Spleen (tissue), 11 donors: ENCODE measurements around the gene RAD51. TPM values are rescaled to one million over a fixed set of nuclear protein-coding genes. Genes with fewer than 3 reads are reported as not detected.

Source experiments
- DNase-seq: peaks from one replicate; pipeline ENCODE4 v3.0.0-alpha.2; 2020
- H3K27ac ChIP-seq, 8 donors: fragments of 200-600 bp; sonication (generic) in 7 of 8; 1 replicate in 4 of 8; 2 replicates in 4 of 8; pipeline versions ENCODE4 v1.5.0 to v1.8.0; 2016 to 2021; ENCODE audit warnings: inconsistent platforms in 4 of 8, mild to moderate bottlenecking in 4 of 8, moderate library complexity in 1 of 8
- H3K27me3 ChIP-seq, 7 donors: fragments of 200-600 bp; sonication (generic) in 6 of 7; replicated peaks in 1 of 7; 1 replicate in 4 of 7; 2 replicates in 3 of 7; pipeline versions ENCODE4 v1.5.0 to v1.8.0; 2016 to 2021; ENCODE audit warnings: inconsistent platforms in 3 of 7, mild to moderate bottlenecking in 1 of 7
- H3K36me3 ChIP-seq, 6 donors: fragments of 200-600 bp; sonication (generic) in 5 of 6; 1 replicate in 4 of 6; 2 replicates in 2 of 6; pipeline versions ENCODE4 v1.5.0 to v1.8.0; 2016 to 2021; ENCODE audit warnings: inconsistent platforms in 2 of 6
- H3K4me1 ChIP-seq, 6 donors: fragments of 200-600 bp; sonication (generic) in 5 of 6; 1 replicate in 3 of 6; 2 replicates in 3 of 6; pipeline versions ENCODE4 v1.5.0 to v1.8.0; 2016 to 2021; ENCODE audit warnings: inconsistent platforms in 3 of 6
- H3K4me3 ChIP-seq, 8 donors: fragments of 200-600 bp; sonication (generic) in 7 of 8; 1 replicate in 4 of 8; 2 replicates in 4 of 8; pipeline versions ENCODE4 v1.5.0 to v1.8.0; 2016 to 2021; ENCODE audit warnings: inconsistent platforms in 4 of 8, mild to moderate bottlenecking in 4 of 8, moderate library complexity in 2 of 8
- H3K9me3 ChIP-seq, 8 donors: fragments of 200-600 bp; sonication (generic) in 7 of 8; 1 replicate in 4 of 8; 2 replicates in 4 of 8; pipeline versions ENCODE4 v1.5.0 to v1.8.0; 2016 to 2021; ENCODE audit warnings: inconsistent platforms in 4 of 8
- POLR2A ChIP-seq, 3 donors: fragments of 450-650 bp; IDR thresholded peaks; one replicate each; pipeline ENCODE4 v1.5.1; 2017; ENCODE audit warnings: antibody characterized with exemption in 3 of 3, mild to moderate bottlenecking in 1 of 3
- POLR2AphosphoS5 ChIP-seq, 3 donors: sonication (generic); formaldehyde crosslinking; IDR thresholded peaks; one replicate each; pipeline ENCODE4 v1.5.1; 2017; ENCODE audit warnings: antibody characterized with exemption in 3 of 3
- WGBS, 5 donors: extraction: QIAGEN DNeasy Blood & Tissue Kit in 3 of 5; methylation state at CpG; one replicate each; pipeline versions ENCODE4 v1.1.5 to v1.1.7; 2013 to 2018; 5-methylcytosine and 5-hydroxymethylcytosine counted together
- intact Hi-C: fragments of 100-400 bp; cut with DNase I; formaldehyde crosslinking; loops from one replicate; pipeline ENCODE4 v1.15.0; 2023; ENCODE audit warnings: low total_unique reads
- polyA plus RNA-seq, 3 donors: library from polyadenylated mRNA; stranded (reverse); fragments of 200-250 nt; gene quantifications; one replicate each; pipeline ENCODE4 v1.2.1, GENCODE V29; 2013
- total RNA-seq, 7 donors: library from RNA; depleted of rRNA in 3 of 7; stranded (reverse); fragments of >200 nt in 3 of 7; fragmentation: NEBNext Ultra II Directional in 4 of 7; extraction: Animal tissue kit (Norgen Biotek cat#: 25700) in 4 of 7; gene quantifications; one replicate each; pipeline versions ENCODE4 v1.1.0 to v1.2.1, GENCODE V29; 2016 to 2021
- TF ChIP-seq, protein P1 (sequence below), 11 experiments: fragments of 200-600 bp in 7 of 11; fragments of 450-650 bp in 4 of 11; sonication (generic) in 4 of 11; IDR thresholded peaks in 8 of 11; conservative IDR thresholded peaks in 3 of 11; 1 replicate in 7 of 11; 2 replicates in 4 of 11; pipeline versions ENCODE4 v1.4.0 to v1.8.0; 2016 to 2021; ENCODE audit warnings: antibody characterized with exemption in 11 of 11, inconsistent platforms in 4 of 11, mild to moderate bottlenecking in 1 of 11
- donor health status: healthy with polysubstance abuse.
- donor health status: DM: no; HTN: no; CAD: no; lungs with moderate emphysema.
- donor health status: DM: no; HTN: no; CAD: no.
- donor health status: Bipolar disorder and iron deficiency.
- donor health status: healthy.
- donor health status: DM: no; HTN: no; CAD: no.
- donor health status: DM: yes; HTN: yes; CAD: no.

RAD51 gene
- total and polyA plus RNA-seq, 10 donors = 0.43 to 5.5 (median 2.5) TPM

DNA sequence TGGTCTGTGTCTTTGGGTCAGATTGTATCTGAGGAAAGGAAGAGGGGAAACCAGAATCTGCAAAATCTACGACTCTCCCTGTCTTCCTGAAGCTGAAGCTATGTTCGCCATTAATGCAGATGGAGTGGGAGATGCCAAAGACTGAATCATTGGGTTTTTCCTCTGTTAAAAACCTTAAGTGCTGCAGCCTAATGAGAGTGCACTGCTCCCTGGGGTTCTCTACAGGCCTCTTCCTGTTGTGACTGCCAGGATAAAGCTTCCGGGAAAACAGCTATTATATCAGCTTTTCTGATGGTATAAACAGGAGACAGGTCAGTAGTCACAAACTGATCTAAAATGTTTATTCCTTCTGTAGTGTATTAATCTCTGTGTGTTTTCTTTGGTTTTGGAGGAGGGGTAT lies 36.1 kb downstream of the RAD51 start:
- WGBS, 5 donors = 64 to 83% (median 78%) methylated on average over 3 of the region's 3 CpGs
- TF ChIP-seq, protein P1, sequence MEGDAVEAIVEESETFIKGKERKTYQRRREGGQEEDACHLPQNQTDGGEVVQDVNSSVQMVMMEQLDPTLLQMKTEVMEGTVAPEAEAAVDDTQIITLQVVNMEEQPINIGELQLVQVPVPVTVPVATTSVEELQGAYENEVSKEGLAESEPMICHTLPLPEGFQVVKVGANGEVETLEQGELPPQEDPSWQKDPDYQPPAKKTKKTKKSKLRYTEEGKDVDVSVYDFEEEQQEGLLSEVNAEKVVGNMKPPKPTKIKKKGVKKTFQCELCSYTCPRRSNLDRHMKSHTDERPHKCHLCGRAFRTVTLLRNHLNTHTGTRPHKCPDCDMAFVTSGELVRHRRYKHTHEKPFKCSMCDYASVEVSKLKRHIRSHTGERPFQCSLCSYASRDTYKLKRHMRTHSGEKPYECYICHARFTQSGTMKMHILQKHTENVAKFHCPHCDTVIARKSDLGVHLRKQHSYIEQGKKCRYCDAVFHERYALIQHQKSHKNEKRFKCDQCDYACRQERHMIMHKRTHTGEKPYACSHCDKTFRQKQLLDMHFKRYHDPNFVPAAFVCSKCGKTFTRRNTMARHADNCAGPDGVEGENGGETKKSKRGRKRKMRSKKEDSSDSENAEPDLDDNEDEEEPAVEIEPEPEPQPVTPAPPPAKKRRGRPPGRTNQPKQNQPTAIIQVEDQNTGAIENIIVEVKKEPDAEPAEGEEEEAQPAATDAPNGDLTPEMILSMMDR (IDR thresholded peaks at IDR 0.05 in 8 of 11, conservative IDR thresholded peaks at IDR 0.05 in 3 of 11) = no peak
- no peak for TF ChIP-seq POLR2AphosphoS5 (IDR thresholded peaks at IDR 0.05)
- TF ChIP-seq POLR2A (IDR thresholded peaks at IDR 0.05) = no peak
- Histone ChIP-seq H3K4me1 (no peaks in the 10 kb centered on the region), H3K27me3 (no peaks in the 10 kb centered on the region), H3K9me3 (no peaks in the 10 kb centered on the region), H3K4me3 (no peak overlapping the region), H3K36me3 (peaks cover 0 to 82% (median 37%) of the 10 kb centered on the region in 6 donors), H3K27ac (no peak overlapping the region)
- intact Hi-C loops = no loop called here
- DNase-seq = no peak

DNA sequence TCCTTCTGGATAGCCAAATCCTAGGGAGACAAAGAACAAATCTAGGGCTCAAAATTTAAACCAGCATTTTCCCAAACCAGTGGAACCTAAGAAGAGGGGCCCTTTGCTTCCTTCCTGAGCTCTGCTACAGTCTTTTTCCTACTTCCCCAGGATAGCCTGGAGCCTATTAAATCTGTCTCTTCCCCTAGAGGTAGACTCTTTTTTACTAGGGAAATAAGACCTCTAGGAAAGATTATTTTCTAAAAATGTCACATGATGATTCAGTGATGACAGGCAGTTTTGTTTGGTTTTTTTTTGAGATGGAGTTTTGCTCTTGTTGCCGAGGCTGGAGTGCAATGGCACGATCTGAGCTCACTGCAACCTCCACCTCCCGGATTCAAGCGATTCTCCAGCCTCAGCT lies 41.6 kb downstream of the RAD51 start:
- 92 to 96% (median 96%) methylated on average over 4 of the region's 4 CpGs for WGBS, 5 donors

DNA sequence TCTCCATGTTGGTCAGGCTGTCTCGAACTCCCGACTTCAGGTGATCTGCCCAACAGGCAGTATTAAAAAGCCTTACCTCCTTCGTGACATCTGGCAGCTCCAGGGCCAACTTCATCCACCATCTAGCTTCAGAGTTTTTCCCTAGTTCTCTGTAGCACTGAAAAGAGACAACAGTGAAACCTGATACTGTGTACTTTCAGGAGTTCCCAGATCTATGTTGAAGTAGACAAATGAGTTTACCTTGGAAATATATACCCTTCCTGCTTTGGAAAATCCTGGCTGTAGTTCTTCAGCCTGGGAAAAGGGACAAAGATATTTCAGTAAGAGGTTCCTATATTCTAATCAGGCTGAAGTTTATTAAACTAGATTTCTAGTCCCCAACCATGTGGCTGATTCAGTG lies 42.1 kb downstream of the RAD51 start:
- no peak overlapping the region for H3K4me3 ChIP-seq
- no peak overlapping the region for H3K27ac ChIP-seq
- 93 to 97% (median 94%) methylated on average over 3 of the region's 3 CpGs for WGBS, 5 donors
- DNase-seq = no peak
- H3K36me3 ChIP-seq = peaks cover 3 to 100% (median 76%) of the 10 kb centered on the region in 6 donors
- H3K27me3 ChIP-seq = no peaks in the 10 kb centered on the region
- no peaks in the 10 kb centered on the region for H3K9me3 ChIP-seq
- intact Hi-C loops = no loop called here
- no peaks in the 10 kb centered on the region for H3K4me1 ChIP-seq
- no peak for TF ChIP-seq POLR2A (IDR thresholded peaks at IDR 0.05)
- TF ChIP-seq, protein P1 (IDR thresholded peaks at IDR 0.05 in 8 of 11, conservative IDR thresholded peaks at IDR 0.05 in 3 of 11) = no peak
- no peak for TF ChIP-seq POLR2AphosphoS5 (IDR thresholded peaks at IDR 0.05)

More for the DNA sequence above, 41.6 kb downstream of the RAD51 start:
- DNase-seq = no peak
- intact Hi-C loops = no loop called here
- H3K4me3 ChIP-seq = no peak overlapping the region
- H3K36me3 ChIP-seq = peaks cover 3 to 100% (median 80%) of the 10 kb centered on the region in 6 donors
- no peak overlapping the region for H3K27ac ChIP-seq
- H3K4me1 ChIP-seq = no peaks in the 10 kb centered on the region
- no peaks in the 10 kb centered on the region for H3K27me3 ChIP-seq
- H3K9me3 ChIP-seq = no peaks in the 10 kb centered on the region
- no peak for TF ChIP-seq POLR2AphosphoS5 (IDR thresholded peaks at IDR 0.05)
- TF ChIP-seq, protein P1 (IDR thresholded peaks at IDR 0.05 in 8 of 11, conservative IDR thresholded peaks at IDR 0.05 in 3 of 11) = no peak
- no peak for TF ChIP-seq POLR2A (IDR thresholded peaks at IDR 0.05)

DNA sequence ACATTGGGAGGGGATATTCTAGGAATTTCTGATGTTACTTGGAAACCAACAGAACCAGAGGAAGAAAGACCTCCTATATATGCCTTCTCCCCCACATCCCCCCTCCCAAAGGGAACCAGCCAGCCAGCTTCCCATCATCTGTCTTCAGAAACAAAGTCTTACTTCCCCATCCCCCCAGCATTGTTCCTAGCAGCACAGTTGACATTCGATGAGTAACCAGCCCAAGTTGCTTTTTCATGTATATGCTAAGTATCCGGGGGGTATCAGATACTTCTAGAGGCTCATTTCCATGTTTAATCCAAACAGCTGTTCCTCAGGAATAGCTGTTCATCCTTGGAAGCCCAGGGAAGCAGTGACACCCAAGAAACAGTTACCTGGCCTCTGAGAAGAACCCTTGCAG lies 44.1 kb downstream of the RAD51 start:
- 61 to 81% (median 75%) methylated on average over 2 of the region's 2 CpGs for WGBS, 5 donors
- Histone ChIP-seq H3K27ac (no peak overlapping the region), H3K4me1 (peaks cover 0 to 12% (median 0%) of the 10 kb centered on the region in 6 donors), H3K27me3 (no peaks in the 10 kb centered on the region), H3K4me3 (no peak overlapping the region), H3K9me3 (no peaks in the 10 kb centered on the region), H3K36me3 (peaks cover 3 to 100% (median 76%) of the 10 kb centered on the region in 6 donors)
- no peak for DNase-seq
- intact Hi-C loops = no loop called here
- TF ChIP-seq, protein P1 (IDR thresholded peaks at IDR 0.05 in 8 of 11, conservative IDR thresholded peaks at IDR 0.05 in 3 of 11) = no peak
- TF ChIP-seq POLR2A (IDR thresholded peaks at IDR 0.05) (no peak), POLR2AphosphoS5 (IDR thresholded peaks at IDR 0.05) (no peak)
